IPS-18a (cell line): ENCODE measurements around the gene HPX.
A peak's percentile ranks its signal among the peaks of the same experiment; 100 is the strongest.

ENCODE experiments used
- H3K27ac ChIP-seq: one replicate; pipeline ENCODE4 v1.5.1; 2013; ENCODE audit warnings: low read length
- H3K27me3 ChIP-seq: one replicate; pipeline ENCODE4 v1.6.1; 2013; ENCODE audit warnings: mild to moderate bottlenecking, low read length; ENCODE audit not compliant: control insufficient read depth, insufficient read depth
- H3K36me3 ChIP-seq: one replicate; pipeline ENCODE4 v1.6.1; 2013; ENCODE audit warnings: low read depth, low read length; ENCODE audit not compliant: control insufficient read depth
- H3K4me1 ChIP-seq: one replicate; pipeline ENCODE4 v1.6.1; 2013; ENCODE audit warnings: low read depth, low read length; ENCODE audit not compliant: control insufficient read depth
- H3K4me3 ChIP-seq: one replicate; pipeline ENCODE4 v1.5.1; 2013; ENCODE audit warnings: low read length
- H3K9ac ChIP-seq: one replicate; pipeline ENCODE4 v1.6.1; 2013; ENCODE audit warnings: mild to moderate bottlenecking, low read length, moderate library complexity
- H3K9me3 ChIP-seq: one replicate; pipeline ENCODE4 v1.6.1; 2013; ENCODE audit warnings: low read depth, low read length; ENCODE audit not compliant: control insufficient read depth

Gene HPX

GRCh38 chr11:6437423-6437822 is 3.4 kb downstream of the HPX start:
- no peaks in the 10 kb centered on the region for H3K36me3 ChIP-seq
- H3K27me3 ChIP-seq, result no peaks in the 10 kb centered on the region
- H3K4me1 ChIP-seq, result no peaks in the 10 kb centered on the region
- no peak overlapping the region for H3K27ac ChIP-seq
- H3K9me3 ChIP-seq, result no peaks in the 10 kb centered on the region
- no peak overlapping the region for H3K9ac ChIP-seq
- H3K4me3 ChIP-seq, result no peak overlapping the region

GRCh38 chr11:6433998-6434660 is 6.7 kb downstream of the HPX start:
- Histone ChIP-seq H3K27me3 (no peaks in the 10 kb centered on the region), H3K9me3 (no peaks in the 10 kb centered on the region), H3K27ac (no peak overlapping the region), H3K4me1 (no peaks in the 10 kb centered on the region), H3K9ac (no peak overlapping the region), H3K36me3 (no peaks in the 10 kb centered on the region), H3K4me3 (no peak overlapping the region)

GRCh38 chr11:6431861-6432260 is 8.9 kb downstream of the HPX start:
- H3K27ac ChIP-seq, result no peak overlapping the region
- no peak overlapping the region for H3K4me3 ChIP-seq
- peaks cover 5% of the 10 kb centered on the region for H3K4me1 ChIP-seq
- no peaks in the 10 kb centered on the region for H3K36me3 ChIP-seq
- H3K27me3 ChIP-seq, result no peaks in the 10 kb centered on the region
- H3K9me3 ChIP-seq, result no peaks in the 10 kb centered on the region
- H3K9ac ChIP-seq, result no peak overlapping the region

- H3K4me3 ChIP-seq, result no peak overlapping the region
- peaks cover 5% of the 10 kb centered on the region for H3K4me1 ChIP-seq
- no peak overlapping the region for H3K27ac ChIP-seq
- H3K36me3 ChIP-seq, result no peaks in the 10 kb centered on the region
- H3K9ac ChIP-seq, result no peak overlapping the region
- no peaks in the 10 kb centered on the region for H3K27me3 ChIP-seq
- H3K9me3 ChIP-seq, result no peaks in the 10 kb centered on the region
Observed at GRCh38 chr11:6427516-6427915, 13.3 kb downstream of the HPX start.

- Histone ChIP-seq H3K4me3 (no peak overlapping the region), H3K27me3 (peaks cover 20% of the 10 kb centered on the region), H3K27ac (no peak overlapping the region)
Observed at GRCh38 chr11:6420677-6421076, 20.1 kb downstream of the HPX start.

GRCh38 chr11:6419009-6419631 is 21.7 kb downstream of the HPX start, which contains the start of gene APBB1:
APBB1 (minus strand) TSS chr11:6419094; CDS start chr11:6411347, 7,747 bp downstream.
- H3K9ac ChIP-seq, result peak within 1 kb of the TSS; percentile 74
- no peaks in the 10 kb centered on the region for H3K9me3 ChIP-seq
- peak within 1 kb of the TSS; percentile 75 for H3K4me3 ChIP-seq
- H3K27me3 ChIP-seq, result peaks cover 20% of the 10 kb centered on the region
- no peaks in the 10 kb centered on the region for H3K4me1 ChIP-seq
- no peak within 1 kb of the TSS for H3K27ac ChIP-seq
- H3K36me3 ChIP-seq, result no peaks in the 10 kb centered on the region

More at GRCh38 chr11:6420677-6421076, 20.1 kb downstream of the HPX start:
- Histone ChIP-seq H3K9me3 (no peaks in the 10 kb centered on the region), H3K36me3 (no peaks in the 10 kb centered on the region), H3K4me1 (no peaks in the 10 kb centered on the region), H3K9ac (no peak overlapping the region)

- Histone ChIP-seq H3K9me3 (no peaks in the 10 kb centered on the region), H3K27ac (no peak overlapping the region), H3K36me3 (no peaks in the 10 kb centered on the region), H3K27me3 (peaks cover 20% of the 10 kb centered on the region), H3K4me1 (no peaks in the 10 kb centered on the region), H3K4me3 (peak overlapping the region; percentile 75), H3K9ac (no peak overlapping the region)
Observed at GRCh38 chr11:6418557-6419008, 22.2 kb downstream of the HPX start.

GRCh38 chr11:6417907-6418556 is 22.8 kb downstream of the HPX start:
- peak overlapping the region; percentile 75 for H3K4me3 ChIP-seq
- H3K36me3 ChIP-seq, result no peaks in the 10 kb centered on the region
- H3K27me3 ChIP-seq, result peaks cover 20% of the 10 kb centered on the region
- H3K9ac ChIP-seq, result no peak overlapping the region
- H3K4me1 ChIP-seq, result no peaks in the 10 kb centered on the region
- no peaks in the 10 kb centered on the region for H3K9me3 ChIP-seq
- no peak overlapping the region for H3K27ac ChIP-seq

GRCh38 chr11:6415797-6416196 is 25.0 kb downstream of the HPX start:
- Histone ChIP-seq H3K4me3 (no peak overlapping the region), H3K4me1 (no peaks in the 10 kb centered on the region), H3K36me3 (no peaks in the 10 kb centered on the region), H3K9ac (no peak overlapping the region), H3K9me3 (no peaks in the 10 kb centered on the region), H3K27me3 (peaks cover 20% of the 10 kb centered on the region), H3K27ac (no peak overlapping the region)

GRCh38 chr11:6414874-6415328 is 25.9 kb downstream of the HPX start:
- Histone ChIP-seq H3K4me3 (no peak overlapping the region), H3K4me1 (no peaks in the 10 kb centered on the region), H3K9ac (no peak overlapping the region), H3K9me3 (no peaks in the 10 kb centered on the region), H3K27ac (no peak overlapping the region), H3K27me3 (peaks cover 15% of the 10 kb centered on the region), H3K36me3 (no peaks in the 10 kb centered on the region)

- no peak overlapping the region for H3K9ac ChIP-seq
- H3K4me3 ChIP-seq, result no peak overlapping the region
- no peaks in the 10 kb centered on the region for H3K9me3 ChIP-seq
- H3K36me3 ChIP-seq, result no peaks in the 10 kb centered on the region
- H3K27me3 ChIP-seq, result peaks cover 8% of the 10 kb centered on the region
- H3K4me1 ChIP-seq, result no peaks in the 10 kb centered on the region
- H3K27ac ChIP-seq, result no peak overlapping the region
Observed at GRCh38 chr11:6413791-6414201, 27.0 kb downstream of the HPX start.
